COLO668 (cell line): Measurements from ENCODE around the gene ZBTB4.

Experiments used
- DNase-seq: peaks from one replicate; lab custom pipeline; 2025; ENCODE audit not compliant: unreplicated experiment; lab: John Stamatoyannopoulos, UW

ZBTB4 gene

DNA sequence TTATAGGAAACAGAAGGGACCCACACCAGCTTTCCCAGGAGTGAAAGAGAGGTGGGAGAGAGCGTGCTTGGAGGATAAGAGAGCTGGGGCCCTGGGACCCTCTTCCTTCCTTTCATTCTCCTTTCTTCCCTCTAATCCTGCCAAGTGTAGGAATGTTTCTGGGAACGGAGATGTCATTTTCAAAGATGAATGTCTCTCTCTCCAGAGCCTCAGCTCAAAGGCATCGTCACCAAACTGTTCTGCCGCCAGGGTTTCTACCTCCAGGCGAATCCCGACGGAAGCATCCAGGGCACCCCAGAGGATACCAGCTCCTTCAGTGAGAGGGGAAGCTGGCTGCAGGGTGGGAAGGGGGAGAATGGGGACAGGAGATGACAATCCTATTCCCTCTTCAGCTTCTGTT lies 38.2 kb downstream of the ZBTB4 start:
- DNase-seq, result no peak

DNA sequence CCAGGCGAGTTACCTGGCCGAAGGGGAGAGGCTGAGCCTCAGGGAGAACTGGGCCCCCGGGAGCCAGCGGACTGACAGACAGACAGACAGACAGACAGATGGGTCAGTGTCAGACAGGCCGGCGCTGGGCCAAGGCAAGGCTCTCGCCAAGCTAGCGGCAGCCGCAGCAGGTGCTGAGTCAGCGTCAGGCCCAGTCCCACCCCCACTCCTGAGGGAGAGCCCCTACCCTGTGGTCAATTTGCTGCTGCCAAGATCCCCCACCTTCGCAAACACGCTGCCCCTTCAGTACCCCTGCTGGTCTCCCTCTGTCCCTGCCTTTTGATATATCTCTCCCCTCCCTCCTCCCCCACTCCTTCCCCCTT lies 38.6 kb downstream of the ZBTB4 start:
- DNase-seq, result no peak

DNA sequence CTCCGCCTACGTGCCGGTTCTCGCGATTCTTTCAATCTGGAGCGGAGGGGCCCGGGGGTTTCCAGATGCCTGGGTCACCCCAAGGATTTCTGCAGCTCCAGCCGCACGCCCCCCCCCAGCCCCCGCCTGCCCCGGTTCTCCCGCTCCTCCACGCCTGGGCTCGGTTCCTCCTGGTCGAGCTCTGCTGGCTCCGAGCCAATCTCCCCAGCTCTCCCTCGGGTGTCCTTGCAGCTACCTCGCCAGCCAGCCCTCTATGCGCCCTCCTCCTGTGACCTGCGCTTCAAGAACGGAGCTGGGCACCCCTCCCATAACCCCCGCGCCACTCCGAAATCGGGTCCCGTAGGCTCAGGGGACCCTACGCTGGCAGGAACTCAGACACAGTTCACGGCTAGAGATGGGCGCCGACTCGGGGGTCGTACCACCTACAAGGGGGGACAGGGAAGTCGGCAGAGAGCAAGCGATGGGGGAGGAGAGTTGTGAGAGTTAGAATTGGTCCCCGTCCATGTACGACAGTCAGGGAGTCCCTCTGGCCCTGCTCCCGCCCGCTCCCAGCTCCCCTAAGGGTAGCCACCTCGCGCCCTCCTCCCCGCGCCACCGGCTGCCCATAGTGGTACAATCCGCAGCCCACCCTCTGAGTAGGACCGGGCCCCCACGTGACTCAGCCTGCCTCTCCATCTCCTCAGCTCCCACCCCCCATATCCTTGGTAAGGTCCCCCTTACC lies 39.2 kb downstream of the ZBTB4 start:
- peak; percentile 23 for DNase-seq

DNA sequence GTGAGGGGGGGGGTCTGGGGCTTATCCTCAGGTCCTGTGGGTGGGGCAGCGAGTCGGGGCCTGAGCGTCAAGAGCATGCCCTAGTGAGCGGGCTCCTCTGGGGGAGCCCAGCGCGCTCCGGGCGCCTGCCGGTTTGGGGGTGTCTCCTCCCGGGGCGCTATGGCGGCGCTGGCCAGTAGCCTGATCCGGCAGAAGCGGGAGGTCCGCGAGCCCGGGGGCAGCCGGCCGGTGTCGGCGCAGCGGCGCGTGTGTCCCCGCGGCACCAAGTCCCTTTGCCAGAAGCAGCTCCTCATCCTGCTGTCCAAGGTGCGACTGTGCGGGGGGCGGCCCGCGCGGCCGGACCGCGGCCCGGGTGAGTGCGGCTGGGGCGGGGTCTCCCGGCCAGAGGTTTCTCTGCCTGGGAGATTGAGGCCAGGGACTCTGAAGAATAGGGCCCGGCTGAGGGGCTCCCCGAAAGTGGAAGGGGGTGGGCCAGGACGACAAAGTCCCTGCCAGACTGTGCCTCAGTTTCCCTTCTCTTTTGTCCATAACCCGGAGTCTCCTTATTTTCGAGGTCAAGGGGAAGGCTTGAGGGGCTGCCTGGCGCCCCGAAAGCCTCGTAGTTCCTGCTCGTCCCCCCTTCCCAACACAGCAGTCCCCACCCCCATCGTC lies 39.8 kb downstream of the ZBTB4 start, which contains the start of gene FGF11:
Gene FGF11, plus strand, starts transcription at position 51 of the 651 bp plus-strand sequence. Its CDS starts 109 bp downstream, at position 160.
- DNase-seq, result no peak

DNA sequence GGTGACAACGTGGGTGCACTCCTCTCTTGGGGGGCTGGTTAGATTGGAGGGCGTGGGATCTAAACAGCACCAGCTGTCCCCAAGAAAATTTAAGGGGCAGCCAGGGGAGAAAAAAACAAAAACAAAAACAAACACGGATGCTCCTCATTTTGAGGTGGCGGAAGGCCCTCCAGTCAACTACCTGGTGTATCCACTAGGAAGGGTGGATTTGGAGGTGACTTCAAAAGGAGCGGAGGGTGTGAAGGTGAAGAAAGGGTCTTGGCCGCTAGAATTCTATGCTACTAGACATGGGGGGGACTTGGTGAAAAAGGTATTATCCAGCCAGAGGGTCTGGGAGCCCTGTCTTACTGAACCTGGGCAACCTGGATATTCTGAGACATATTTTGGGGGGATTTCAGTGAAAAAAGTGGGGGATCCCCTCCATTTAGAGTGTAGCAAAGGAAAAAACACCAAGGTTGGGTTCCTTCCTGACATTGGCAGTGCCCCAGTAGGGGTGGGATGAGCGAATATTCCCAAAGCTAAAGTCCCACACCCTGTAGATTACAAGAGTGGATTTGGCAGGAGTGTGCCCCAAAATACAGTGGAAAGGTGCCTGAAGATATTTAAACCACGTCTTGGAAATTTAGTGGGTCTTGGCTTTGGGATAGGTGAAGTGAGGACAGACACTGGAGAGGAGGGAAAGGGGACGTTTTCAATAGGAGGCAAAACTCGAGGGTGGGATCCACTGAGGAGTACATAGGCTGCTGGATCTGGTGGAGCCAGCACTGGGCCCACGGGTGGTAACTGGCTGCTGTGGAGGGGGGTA lies 40.6 kb downstream of the ZBTB4 start:
- DNase-seq, result no peak

DNA sequence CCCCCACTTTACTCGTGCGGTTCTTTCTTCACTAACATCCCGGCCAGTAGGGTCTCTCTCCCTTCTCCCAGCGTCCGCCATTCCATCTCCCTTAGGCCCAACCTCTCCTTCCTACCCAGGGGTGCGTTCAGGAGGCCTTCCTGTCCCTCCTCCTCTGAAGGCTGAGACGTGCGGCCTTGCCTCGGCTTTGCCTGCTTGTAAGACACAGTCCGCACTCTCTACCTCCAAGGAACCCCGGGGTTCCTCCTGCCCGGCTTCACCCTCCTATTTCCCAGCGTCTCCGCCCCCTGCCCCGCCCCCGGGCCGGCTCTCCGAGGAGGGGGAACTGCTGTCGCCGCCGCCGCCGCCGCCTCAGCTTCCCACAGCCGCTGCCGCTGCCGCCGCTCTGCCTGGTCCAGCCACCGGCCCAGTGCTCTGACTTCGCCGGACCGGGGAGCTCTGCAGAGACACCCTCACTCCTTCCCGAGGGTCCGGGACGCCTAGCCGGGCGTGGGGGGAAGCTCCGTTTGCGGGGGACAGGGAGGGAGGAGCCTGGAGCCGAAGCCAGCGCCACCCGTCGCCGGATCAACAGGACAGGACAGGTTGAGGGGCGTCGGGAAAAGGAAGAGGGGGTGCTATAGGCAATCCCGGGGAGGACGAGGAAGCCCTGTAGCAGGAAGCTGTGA lies 41.3 kb downstream of the ZBTB4 start:
- no peak for DNase-seq

DNA sequence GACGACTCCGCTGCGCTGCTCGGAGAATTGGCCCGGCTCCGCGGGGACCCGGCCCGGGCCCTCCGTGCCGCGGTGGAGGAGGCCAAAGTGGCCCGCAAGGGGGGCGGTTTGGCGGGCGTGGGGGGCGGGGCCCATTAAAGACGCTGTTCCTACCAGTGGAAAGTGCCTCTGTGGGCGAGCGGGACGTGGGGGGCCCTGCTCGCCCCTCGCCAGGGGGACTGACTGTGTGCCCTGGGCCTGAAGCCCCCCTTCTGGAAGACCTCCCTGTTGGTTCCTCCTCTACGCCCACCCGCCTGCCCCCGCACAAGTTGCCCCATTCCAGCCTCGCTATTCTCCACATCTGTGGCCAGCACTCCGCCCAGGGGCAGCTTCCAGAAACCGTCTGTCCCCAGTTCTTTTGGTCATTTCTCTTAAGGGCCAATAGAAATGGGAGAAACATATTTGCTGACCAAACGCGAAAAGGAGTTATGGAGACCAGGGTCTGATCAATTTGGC lies 42.0 kb downstream of the ZBTB4 start:
- no peak for DNase-seq

DNA sequence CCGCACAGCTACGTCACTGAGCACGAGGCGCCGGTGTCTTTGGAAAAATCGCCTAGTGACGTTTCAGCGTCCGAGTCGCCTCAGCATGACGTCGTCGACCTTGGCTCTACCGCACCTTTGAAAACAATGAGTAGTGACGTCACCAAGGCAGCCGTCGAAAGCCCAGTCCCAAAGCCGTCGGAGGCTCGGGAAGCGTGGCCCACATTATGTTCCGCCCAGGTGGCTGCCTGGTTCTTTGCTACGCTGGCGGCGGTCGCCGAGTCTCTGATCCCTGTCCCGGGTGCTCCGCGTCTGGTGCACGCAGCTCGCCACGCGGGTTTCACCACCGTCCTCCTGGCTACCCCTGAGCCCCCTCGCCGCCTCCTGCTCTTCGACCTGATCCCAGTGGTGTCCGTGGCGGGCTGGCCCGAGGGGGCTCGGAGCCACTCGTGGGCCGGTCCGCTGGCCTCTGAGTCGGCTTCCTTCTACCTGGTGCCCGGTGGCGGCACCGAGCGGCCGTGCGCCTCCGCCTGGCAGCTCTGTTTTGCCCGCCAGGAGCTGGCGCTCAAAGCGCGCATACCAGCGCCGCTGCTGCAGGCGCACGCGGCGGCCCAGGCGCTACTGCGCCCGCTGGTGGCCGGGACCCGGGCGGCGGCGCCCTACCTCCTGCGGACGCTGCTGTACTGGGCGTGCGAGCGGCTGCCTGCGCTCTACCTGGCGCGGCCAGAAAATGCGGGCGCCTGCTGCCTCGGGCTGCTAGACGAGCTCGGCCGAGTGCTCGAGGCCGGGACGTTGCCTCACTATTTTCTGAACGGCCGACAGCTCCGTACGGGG lies 42.7 kb downstream of the ZBTB4 start:
- DNase-seq, result peak; percentile 41

DNA sequence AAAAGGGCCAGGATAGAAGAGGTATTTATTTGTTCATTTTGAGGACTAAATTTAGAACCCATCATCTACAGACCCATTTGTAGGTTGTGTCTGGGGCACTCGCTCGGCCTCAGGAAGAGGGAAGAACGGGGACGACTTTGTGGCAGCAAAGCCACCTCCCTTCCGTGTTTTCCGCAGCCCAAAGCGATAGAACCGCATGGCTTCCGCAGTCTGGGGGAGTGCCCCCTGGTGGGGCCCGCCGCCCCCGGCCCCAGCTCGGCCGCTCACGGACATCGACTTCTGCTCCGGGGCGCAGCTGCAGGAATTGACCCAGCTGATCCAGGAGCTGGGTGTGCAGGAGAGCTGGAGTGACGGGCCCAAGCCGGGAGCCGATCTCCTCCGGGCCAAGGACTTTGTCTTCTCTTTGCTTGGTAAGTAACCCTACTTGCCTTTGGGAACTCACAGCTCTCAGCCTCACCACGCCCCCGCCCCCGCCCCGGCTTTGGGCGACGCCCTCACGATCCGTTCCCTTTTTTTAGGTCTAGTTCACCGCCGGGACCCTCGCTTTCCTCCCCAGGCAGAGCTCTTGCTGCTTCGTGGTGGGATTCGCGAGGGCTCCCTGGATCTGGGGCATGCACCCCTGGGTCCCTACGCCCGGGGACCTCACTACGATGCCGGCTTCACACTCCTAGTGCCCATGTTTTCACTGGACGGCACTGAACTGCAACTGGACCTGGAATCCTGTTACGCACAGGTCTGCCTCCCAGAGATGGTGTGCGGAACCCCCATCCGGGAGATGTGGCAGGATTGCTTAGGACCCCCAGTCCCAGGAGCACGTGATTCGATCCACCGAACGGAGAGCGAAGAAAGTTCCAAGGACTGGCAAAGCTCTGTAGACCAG lies 43.5 kb downstream of the ZBTB4 start:
- DNase-seq, result peak; percentile 36

DNA sequence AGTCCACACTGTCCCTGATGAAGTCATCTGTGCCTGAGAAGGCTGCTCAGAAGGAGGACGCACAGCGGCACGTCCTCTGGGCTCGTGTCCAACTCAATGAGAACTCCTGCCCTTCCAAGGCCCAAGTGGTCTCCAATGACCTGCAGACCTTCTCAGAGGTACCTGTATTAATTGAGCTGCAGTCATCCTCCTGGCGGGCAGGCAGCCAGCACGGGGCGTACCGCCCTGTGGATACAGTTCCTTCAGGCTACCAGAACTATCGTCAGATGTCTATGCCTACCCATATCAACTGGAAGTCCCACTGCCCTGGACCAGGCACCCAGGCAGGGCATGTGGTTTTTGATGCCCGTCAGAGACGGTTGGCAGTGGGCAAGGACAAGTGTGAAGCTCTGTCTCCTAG lies 47.1 kb downstream of the ZBTB4 start:
- DNase-seq, result no peak

DNA sequence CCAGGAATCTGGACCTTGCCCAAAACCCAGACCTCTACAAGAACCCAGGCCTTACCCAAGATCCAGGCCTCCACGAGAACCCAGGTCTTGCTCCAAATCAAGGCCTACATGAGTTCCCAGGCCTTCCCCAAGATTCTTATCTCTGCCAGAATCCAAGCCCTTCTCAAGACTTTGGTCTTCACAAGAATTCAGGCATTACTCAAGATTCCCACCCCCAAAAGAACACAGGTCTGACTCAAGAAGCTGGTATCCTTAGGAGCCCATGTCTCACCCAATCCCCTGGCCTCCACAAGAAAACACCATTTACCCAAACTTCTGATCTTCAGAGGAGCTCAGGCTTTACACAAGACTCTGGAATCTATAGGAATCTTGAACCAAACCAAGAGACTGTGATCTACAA lies 48.2 kb downstream of the ZBTB4 start:
- DNase-seq, result no peak

DNA sequence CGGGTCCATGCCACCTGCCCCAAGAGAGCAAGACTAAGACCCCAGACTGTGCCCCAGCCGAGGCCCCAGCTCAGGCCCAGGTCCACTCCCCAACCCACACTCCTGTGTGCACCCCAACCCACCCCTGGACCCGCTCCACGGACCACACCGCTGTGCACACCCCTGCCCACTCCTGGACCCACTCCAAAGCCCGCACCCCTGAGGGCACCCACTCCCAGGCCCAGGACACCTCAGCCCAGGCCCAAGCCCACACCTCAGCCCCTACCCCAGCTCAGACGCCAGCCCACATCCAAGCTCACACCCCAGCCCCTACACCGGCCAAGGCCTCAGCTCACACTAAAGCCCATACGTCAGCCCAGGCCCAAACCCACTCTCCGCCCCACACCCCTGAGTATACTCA lies 49.7 kb downstream of the ZBTB4 start:
- no peak for DNase-seq

DNA sequence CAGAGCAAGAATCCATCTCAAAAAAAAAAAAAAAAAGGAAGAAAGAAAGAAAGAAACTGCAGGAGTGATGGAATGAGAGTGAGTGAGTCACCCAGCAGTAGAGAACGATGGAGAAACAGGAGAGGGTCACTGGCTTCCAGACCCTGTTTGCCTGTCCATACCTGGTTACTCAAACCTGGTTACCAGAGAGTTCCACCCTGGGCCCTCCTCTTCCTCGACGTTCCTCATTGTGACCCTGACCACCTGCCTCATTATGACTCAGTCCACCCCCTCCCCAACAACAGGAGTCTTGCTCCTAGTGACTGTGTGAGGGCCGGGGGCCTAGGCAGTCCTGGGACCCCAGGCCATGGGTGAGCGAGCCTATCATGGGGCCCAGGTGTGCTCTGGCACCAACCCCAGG lies 50.9 kb downstream of the ZBTB4 start, which contains the start of gene SPEM3:
Gene SPEM3, plus strand, starts transcription at position 301 of the 400 bp plus-strand sequence. Its CDS starts 46 bp downstream, at position 347.
- no peak for DNase-seq

DNA sequence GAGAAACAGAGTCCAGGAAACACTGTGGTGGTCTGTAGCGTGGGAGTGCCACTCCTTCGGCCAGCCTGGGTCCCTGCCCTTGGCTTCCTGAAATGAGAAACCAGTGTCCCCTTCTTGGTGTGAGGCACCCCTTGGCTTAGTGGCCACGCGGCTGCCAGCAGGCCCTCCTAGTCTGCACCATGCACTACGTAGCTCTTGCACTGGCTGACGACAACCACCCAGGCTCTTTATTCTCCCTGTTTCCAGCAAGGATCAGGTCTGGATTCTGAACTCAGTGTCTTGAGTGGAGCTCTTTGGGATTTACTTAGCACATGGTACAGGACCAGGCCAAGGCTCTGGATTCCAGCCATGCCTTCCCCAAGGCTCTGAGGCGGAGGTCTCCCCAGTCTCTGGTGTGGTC lies 51.9 kb downstream of the ZBTB4 start:
- DNase-seq, result no peak

DNA sequence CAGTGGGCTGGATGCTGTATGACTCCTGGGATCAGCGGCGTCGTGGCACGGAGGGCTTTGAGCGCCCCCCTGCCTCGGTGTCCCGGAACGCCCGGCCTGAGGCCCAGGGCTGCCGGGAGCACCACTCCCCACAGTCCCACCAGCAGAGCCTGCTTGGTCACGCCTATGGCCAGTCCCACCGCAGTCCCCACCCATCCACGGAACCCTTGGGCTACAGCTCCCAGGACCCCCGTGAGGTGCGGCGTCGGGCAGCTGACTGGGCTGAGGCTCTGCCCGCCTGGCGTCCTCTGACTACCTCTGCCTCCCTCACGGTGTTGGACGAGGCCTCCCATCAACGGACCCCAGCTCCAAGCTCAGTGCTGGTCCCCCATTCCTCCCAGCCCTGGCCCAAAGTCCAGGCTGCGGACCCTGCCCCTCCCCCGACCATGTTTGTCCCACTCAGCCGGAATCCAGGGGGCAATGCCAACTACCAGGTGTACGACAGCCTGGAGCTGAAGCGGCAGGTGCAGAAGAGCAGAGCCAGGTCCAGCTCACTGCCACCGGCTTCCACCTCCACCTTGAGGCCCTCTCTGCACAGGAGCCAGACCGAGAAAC lies 52.4 kb downstream of the ZBTB4 start:
- DNase-seq, result no peak

DNA sequence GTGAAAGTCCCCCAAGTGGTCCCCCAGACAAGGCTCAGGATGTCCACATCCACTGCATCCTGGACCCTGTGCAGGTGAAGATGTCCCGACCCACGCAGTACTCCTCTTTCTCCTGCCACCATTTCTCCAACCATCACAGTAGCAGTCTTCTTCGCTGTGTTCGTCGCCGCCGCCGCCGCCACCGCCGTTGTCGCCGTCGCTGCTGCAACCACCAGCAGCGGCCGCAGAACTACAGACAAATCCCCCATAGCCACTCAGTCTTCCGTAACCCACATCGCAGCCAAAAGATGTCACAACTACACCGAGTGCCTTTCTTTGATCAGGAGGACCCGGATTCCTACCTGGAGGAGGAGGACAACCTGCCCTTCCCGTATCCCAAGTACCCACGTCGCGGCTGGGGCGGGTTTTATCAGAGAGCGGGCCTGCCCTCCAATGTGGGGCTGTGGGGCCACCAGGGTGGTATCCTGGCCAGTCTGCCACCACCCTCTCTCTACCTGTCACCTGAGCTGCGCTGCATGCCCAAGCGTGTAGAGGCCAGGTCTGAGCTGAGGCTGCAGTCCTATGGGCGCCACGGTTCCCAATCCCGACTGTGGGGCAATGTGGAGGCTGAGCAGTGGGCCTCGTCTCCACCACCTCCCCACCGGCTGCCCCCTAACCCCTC lies 53.1 kb downstream of the ZBTB4 start:
- DNase-seq, result no peak

DNA sequence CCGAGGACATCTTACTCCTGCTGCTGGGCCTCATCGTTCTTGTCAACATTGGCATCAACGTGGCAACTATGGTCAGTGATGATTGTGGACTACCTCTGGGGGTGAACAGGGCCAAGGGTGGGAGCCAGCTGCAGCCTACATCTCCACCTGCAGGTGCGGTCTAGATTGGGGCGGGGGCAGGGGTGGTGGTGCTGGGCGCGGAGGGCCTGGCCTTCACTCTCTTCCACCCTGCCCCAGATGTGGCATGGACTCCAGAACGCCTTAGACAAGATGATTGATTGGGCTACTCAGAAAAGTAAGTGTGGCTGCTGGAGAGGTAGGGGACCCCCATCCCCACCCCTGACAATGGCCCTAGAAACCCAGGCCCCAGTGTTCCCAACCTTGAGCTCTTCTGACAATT lies 53.7 kb downstream of the ZBTB4 start:
- DNase-seq, result no peak

DNA sequence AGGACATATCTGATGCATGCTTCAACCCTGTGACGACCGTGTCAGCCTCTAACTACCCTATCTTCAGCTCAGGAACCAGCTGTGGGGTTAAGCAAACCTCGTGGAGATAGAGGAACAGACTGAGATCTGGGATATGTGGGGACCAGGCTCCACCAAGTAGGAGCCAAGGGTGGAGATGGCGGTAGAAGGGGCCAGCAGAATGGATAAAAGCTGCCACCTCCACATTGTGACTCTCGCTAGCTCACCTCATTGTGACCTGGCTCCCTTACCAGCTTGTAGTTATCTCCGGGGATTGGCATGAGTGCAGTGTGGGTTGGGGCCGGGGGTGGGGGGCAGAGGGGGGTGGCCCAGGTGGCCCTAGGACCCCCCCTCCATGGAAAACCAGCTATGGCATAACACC lies 54.1 kb downstream of the ZBTB4 start, which contains the start of gene SPEM2:
Gene SPEM2, plus strand, starts transcription at position 301 of the 400 bp plus-strand sequence. Its CDS starts 73 bp downstream, at position 374.
- no peak for DNase-seq
